ENCODE results near the gene ADAMTS2.

- TF ChIP-seq CTCF (IDR thresholded peaks at IDR 0.05) (no peak), POLR2A (IDR thresholded peaks at IDR 0.05) (no peak)
Observed at GRCh38 chr5:179122411-179123108, 222.7 kb downstream of the ADAMTS2 start.
